ENCODE measurements around the gene MRPL46. TPM values are rescaled to one million over a fixed set of nuclear protein-coding genes. Genes with fewer than 3 reads are reported as not detected.

Gene MRPL46
- total RNA-seq, 3 donors from 2014 or later (not counting 1 experiment from before 2014, with no cell fraction given): 9.8 to 11.0 (median 10.2) TPM

- H3K27ac Mint-ChIP-seq: no peak overlapping the region
These were observed 18.2 kb downstream of the MRPL46 start for GRCh38 chr15:88448991-88449461.

DNA sequence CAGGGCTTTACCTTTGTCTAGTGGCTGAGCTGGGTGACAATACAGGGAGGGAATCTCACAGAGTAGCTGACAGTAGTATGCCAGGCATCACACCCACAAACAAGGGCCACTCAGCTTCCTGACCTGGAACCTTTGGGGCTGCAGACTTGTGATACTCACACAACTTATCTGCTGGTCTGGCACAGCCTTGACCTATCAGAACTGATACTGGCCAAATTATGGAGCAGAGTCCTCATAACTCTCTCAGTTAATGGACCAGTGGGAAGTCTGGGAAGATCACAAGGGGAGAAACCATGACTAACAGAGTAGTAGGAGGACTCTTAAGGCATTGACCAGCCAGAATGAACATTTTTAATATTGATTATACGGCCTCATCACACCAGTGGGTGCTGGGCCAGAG, 19.4 kb downstream of the MRPL46 start:
- no peaks in the 10 kb centered on the region for H3K4me1 ChIP-seq (ENCODE audit: control insufficient read depth, insufficient read depth, low read length)
- H3K36me3 ChIP-seq (ENCODE audit: control insufficient read depth, insufficient read depth, low read length): no peaks in the 10 kb centered on the region
- TF ChIP-seq, protein P1, sequence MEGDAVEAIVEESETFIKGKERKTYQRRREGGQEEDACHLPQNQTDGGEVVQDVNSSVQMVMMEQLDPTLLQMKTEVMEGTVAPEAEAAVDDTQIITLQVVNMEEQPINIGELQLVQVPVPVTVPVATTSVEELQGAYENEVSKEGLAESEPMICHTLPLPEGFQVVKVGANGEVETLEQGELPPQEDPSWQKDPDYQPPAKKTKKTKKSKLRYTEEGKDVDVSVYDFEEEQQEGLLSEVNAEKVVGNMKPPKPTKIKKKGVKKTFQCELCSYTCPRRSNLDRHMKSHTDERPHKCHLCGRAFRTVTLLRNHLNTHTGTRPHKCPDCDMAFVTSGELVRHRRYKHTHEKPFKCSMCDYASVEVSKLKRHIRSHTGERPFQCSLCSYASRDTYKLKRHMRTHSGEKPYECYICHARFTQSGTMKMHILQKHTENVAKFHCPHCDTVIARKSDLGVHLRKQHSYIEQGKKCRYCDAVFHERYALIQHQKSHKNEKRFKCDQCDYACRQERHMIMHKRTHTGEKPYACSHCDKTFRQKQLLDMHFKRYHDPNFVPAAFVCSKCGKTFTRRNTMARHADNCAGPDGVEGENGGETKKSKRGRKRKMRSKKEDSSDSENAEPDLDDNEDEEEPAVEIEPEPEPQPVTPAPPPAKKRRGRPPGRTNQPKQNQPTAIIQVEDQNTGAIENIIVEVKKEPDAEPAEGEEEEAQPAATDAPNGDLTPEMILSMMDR (IDR thresholded peaks at IDR 0.05): no peak
- Mint-ChIP-seq H3K27ac (no peak overlapping the region), H3K27me3 (ENCODE audit: low read depth in 2 of 2) (peaks cover 12 to 30% of the 10 kb centered on the region in 2 donors), H3K4me3 (no peak overlapping the region), H3K36me3 (peaks cover 14% of the 10 kb centered on the region), H3K4me1 (peaks cover 0 to 5% of the 10 kb centered on the region in 2 donors), H3K9me3 (peaks cover 0 to 3% of the 10 kb centered on the region in 2 donors)
- H3K4me3 ChIP-seq (ENCODE audit: low read length): no peak overlapping the region
- intact Hi-C loops (cut with micrococcal nuclease): no loop called here
- 94% methylated on average over 1 of the region's 1 CpG for WGBS (ENCODE audit: insufficient coverage)
- H3K27ac ChIP-seq (ENCODE audit: low read length): no peak overlapping the region
- H3K27me3 ChIP-seq (ENCODE audit: control insufficient read depth, insufficient read depth, low read length): no peaks in the 10 kb centered on the region
- DNase-seq (no peak), ATAC-seq (no peak)
- H3K9me3 ChIP-seq (ENCODE audit: control insufficient read depth, insufficient read depth, low read length): no peaks in the 10 kb centered on the region

More at GRCh38 chr15:88448991-88449461, 18.2 kb downstream of the MRPL46 start:
- Histone ChIP-seq H3K27ac (ENCODE audit: low read length) (no peak overlapping the region), H3K9me3 (ENCODE audit: control insufficient read depth, insufficient read depth, low read length) (no peaks in the 10 kb centered on the region), H3K4me3 (ENCODE audit: low read length) (no peak overlapping the region), H3K4me1 (ENCODE audit: control insufficient read depth, insufficient read depth, low read length) (no peaks in the 10 kb centered on the region), H3K36me3 (ENCODE audit: control insufficient read depth, insufficient read depth, low read length) (no peaks in the 10 kb centered on the region), H3K27me3 (ENCODE audit: control insufficient read depth, insufficient read depth, low read length) (no peaks in the 10 kb centered on the region)
- Mint-ChIP-seq H3K4me3 (no peak overlapping the region), H3K27me3 (ENCODE audit: low read depth in 2 of 2) (peaks cover 7 to 17% of the 10 kb centered on the region in 2 donors), H3K9me3 (no peaks in the 10 kb centered on the region), H3K36me3 (peaks cover 6% of the 10 kb centered on the region), H3K4me1 (peaks cover 0 to 5% of the 10 kb centered on the region in 2 donors)
- intact Hi-C loops (cut with micrococcal nuclease): no loop called here
- no peak for ATAC-seq
- WGBS (ENCODE audit: insufficient coverage): 88% methylated on average over 5 of the region's 5 CpGs
- DNase-seq: no peak
- TF ChIP-seq, protein P1 (IDR thresholded peaks at IDR 0.05): no peak

GRCh38 chr15:88447206-88447605, 20.0 kb downstream of the MRPL46 start:
- H3K27ac Mint-ChIP-seq: no peak overlapping the region
- ATAC-seq (no peak), DNase-seq (no peak)
- peaks cover 0 to 5% of the 10 kb centered on the region in 2 donors for H3K4me1 Mint-ChIP-seq
- no peak overlapping the region for H3K4me3 Mint-ChIP-seq
- 78% methylated on average over 1 of the region's 1 CpG for WGBS (ENCODE audit: insufficient coverage)
- H3K9me3 ChIP-seq (ENCODE audit: control insufficient read depth, insufficient read depth, low read length): no peaks in the 10 kb centered on the region
- intact Hi-C loops (cut with micrococcal nuclease): no loop called here
- H3K36me3 Mint-ChIP-seq: peaks cover 14% of the 10 kb centered on the region
- no peaks in the 10 kb centered on the region for H3K4me1 ChIP-seq (ENCODE audit: control insufficient read depth, insufficient read depth, low read length)
- no peaks in the 10 kb centered on the region for H3K36me3 ChIP-seq (ENCODE audit: control insufficient read depth, insufficient read depth, low read length)
- H3K4me3 ChIP-seq (ENCODE audit: low read length): no peak overlapping the region
- no peak overlapping the region for H3K27ac ChIP-seq (ENCODE audit: low read length)
- H3K27me3 ChIP-seq (ENCODE audit: control insufficient read depth, insufficient read depth, low read length): no peaks in the 10 kb centered on the region
- TF ChIP-seq, protein P1 (IDR thresholded peaks at IDR 0.05): no peak
- peaks cover 12 to 33% of the 10 kb centered on the region in 2 donors for H3K27me3 Mint-ChIP-seq (ENCODE audit: low read depth in 2 of 2)
- peaks cover 0 to 3% of the 10 kb centered on the region in 2 donors for H3K9me3 Mint-ChIP-seq
